ENCODE data around the gene HSPB2. TPM values are rescaled to one million over a fixed set of nuclear protein-coding genes. Genes with fewer than 3 reads are reported as not detected.

The HSPB2 gene
- total RNA-seq, 1 donor from 2014 or later, result 1.4 TPM

DNA sequence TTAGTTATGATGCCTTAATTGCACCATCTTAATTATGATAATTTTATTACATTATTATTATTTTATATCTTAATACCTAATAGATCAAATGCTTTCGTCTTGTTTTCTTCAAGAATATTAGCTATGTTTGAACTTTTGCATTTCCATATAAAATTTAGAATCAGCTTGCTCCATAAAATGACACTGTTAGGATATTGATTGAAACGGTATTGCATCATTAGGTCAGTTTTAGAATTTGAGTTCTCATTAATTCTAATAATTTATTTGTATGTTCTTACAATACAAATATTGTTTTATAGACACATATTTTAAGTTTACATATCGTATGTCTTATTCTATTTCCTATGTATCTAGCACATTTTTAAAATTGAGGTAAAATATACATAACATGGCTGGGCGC is 26.5 kb upstream of the HSPB2 start:
- no peak overlapping the region for H3K27ac Mint-ChIP-seq (ENCODE audit: unreplicated experiment)
- H3K36me3 Mint-ChIP-seq (ENCODE audit: unreplicated experiment), result no peaks in the 10 kb centered on the region
- TF ChIP-seq, protein P1, sequence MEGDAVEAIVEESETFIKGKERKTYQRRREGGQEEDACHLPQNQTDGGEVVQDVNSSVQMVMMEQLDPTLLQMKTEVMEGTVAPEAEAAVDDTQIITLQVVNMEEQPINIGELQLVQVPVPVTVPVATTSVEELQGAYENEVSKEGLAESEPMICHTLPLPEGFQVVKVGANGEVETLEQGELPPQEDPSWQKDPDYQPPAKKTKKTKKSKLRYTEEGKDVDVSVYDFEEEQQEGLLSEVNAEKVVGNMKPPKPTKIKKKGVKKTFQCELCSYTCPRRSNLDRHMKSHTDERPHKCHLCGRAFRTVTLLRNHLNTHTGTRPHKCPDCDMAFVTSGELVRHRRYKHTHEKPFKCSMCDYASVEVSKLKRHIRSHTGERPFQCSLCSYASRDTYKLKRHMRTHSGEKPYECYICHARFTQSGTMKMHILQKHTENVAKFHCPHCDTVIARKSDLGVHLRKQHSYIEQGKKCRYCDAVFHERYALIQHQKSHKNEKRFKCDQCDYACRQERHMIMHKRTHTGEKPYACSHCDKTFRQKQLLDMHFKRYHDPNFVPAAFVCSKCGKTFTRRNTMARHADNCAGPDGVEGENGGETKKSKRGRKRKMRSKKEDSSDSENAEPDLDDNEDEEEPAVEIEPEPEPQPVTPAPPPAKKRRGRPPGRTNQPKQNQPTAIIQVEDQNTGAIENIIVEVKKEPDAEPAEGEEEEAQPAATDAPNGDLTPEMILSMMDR (IDR thresholded peaks at IDR 0.05; ENCODE audit: partially characterized antibody, unreplicated experiment), result no peak
- DNase-seq, result no peak
- no peaks in the 10 kb centered on the region for H3K4me1 Mint-ChIP-seq (ENCODE audit: low read depth, unreplicated experiment)
- no peak overlapping the region for H3K4me3 Mint-ChIP-seq (ENCODE audit: unreplicated experiment)
- no peaks in the 10 kb centered on the region for H3K27me3 Mint-ChIP-seq (ENCODE audit: unreplicated experiment)
- H3K9me3 Mint-ChIP-seq (ENCODE audit: unreplicated experiment), result no peaks in the 10 kb centered on the region

GRCh38 chr11:111886844-111887243 is 25.7 kb upstream of the HSPB2 start:
- TF ChIP-seq, protein P1 (IDR thresholded peaks at IDR 0.05; ENCODE audit: partially characterized antibody, unreplicated experiment), result no peak
- Mint-ChIP-seq H3K27me3 (ENCODE audit: unreplicated experiment) (no peaks in the 10 kb centered on the region), H3K9me3 (ENCODE audit: unreplicated experiment) (no peaks in the 10 kb centered on the region), H3K4me3 (ENCODE audit: unreplicated experiment) (no peak overlapping the region), H3K36me3 (ENCODE audit: unreplicated experiment) (no peaks in the 10 kb centered on the region), H3K4me1 (ENCODE audit: low read depth, unreplicated experiment) (no peaks in the 10 kb centered on the region), H3K27ac (ENCODE audit: unreplicated experiment) (no peak overlapping the region)
- no peak for DNase-seq

GRCh38 chr11:111905411-111905810 is 7.1 kb upstream of the HSPB2 start:
- Mint-ChIP-seq H3K27me3 (ENCODE audit: unreplicated experiment) (no peaks in the 10 kb centered on the region), H3K4me1 (ENCODE audit: low read depth, unreplicated experiment) (peaks cover 2% of the 10 kb centered on the region), H3K27ac (ENCODE audit: unreplicated experiment) (no peak overlapping the region), H3K9me3 (ENCODE audit: unreplicated experiment) (peaks cover 2% of the 10 kb centered on the region), H3K36me3 (ENCODE audit: unreplicated experiment) (no peaks in the 10 kb centered on the region), H3K4me3 (ENCODE audit: unreplicated experiment) (no peak overlapping the region)
- TF ChIP-seq, protein P1 (IDR thresholded peaks at IDR 0.05; ENCODE audit: partially characterized antibody, unreplicated experiment), result no peak
- no peak for DNase-seq

- Mint-ChIP-seq H3K27me3 (ENCODE audit: unreplicated experiment) (no peaks in the 10 kb centered on the region), H3K4me3 (ENCODE audit: unreplicated experiment) (no peak overlapping the region), H3K9me3 (ENCODE audit: unreplicated experiment) (peaks cover 2% of the 10 kb centered on the region), H3K4me1 (ENCODE audit: low read depth, unreplicated experiment) (peaks cover 12% of the 10 kb centered on the region), H3K36me3 (ENCODE audit: unreplicated experiment) (peaks cover 5% of the 10 kb centered on the region), H3K27ac (ENCODE audit: unreplicated experiment) (no peak overlapping the region)
- no peak for DNase-seq
- TF ChIP-seq, protein P1 (IDR thresholded peaks at IDR 0.05; ENCODE audit: partially characterized antibody, unreplicated experiment), result no peak
These were observed 5.9 kb upstream of the HSPB2 start for GRCh38 chr11:111906680-111907079.

DNA sequence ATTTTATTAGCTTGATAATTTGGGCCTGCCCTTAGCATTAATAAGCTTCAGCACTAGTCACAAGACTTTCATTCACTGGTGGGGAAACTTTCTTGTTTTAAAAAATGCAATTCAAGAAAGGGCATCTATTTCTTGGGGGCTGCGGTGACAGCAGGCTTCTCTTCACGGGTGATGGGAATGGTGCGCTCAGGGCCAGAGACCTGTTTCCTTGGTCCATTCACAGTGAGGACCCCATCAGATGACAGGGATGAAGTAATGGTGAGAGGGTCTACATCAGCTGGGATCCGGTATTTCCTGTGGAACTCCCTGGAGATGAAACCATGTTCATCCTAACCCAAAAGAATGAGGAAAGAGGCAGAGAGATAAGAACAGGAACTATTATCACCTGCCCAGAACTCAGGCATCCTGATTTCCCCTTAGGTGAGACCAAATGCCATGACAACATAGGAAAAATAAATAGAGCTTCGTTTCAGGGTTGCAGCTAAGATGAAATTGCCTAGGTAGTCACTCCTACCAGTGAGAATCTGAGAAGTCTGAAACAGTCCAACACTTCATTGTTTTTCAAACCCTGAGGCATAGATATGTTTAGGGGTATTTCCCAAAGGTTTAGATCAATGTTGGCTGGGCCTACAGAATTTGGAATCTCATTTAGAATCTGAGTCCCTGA is 3.8 kb upstream of the HSPB2 start:
- peaks cover 2% of the 10 kb centered on the region for H3K9me3 Mint-ChIP-seq (ENCODE audit: unreplicated experiment)
- no peaks in the 10 kb centered on the region for H3K27me3 Mint-ChIP-seq (ENCODE audit: unreplicated experiment)
- DNase-seq, result no peak
- TF ChIP-seq, protein P1 (IDR thresholded peaks at IDR 0.05; ENCODE audit: partially characterized antibody, unreplicated experiment), result no peak
- peaks cover 5% of the 10 kb centered on the region for H3K36me3 Mint-ChIP-seq (ENCODE audit: unreplicated experiment)
- no peak overlapping the region for H3K27ac Mint-ChIP-seq (ENCODE audit: unreplicated experiment)
- no peak overlapping the region for H3K4me3 Mint-ChIP-seq (ENCODE audit: unreplicated experiment)
- H3K4me1 Mint-ChIP-seq (ENCODE audit: low read depth, unreplicated experiment), result peaks cover 19% of the 10 kb centered on the region
